Panc1 (cell line): ENCODE data around the gene ZNF407. TPM values are rescaled to one million over a fixed set of nuclear protein-coding genes. Genes with fewer than 3 reads are reported as not detected.

ENCODE experiments used
- ATAC-seq: fragments of 200-7000 bp; cut with Tn5 transposase; 2 replicates; pipeline ENCODE4 v1.9.1; 2020; ENCODE audit warnings: mild to moderate bottlenecking, moderate library complexity
- BruUV-seq: library from RNA; stranded (reverse); fragments of 400-500 nt; replicated peaks from 2 replicates; lab custom pipeline; 2021; lab: Mats Ljungman, UMichigan
- CTCF ChIA-PET: fragments of 300-600 bp; sonication (Branson Sonifier 250); formaldehyde crosslinking; loops from one replicate; lab custom pipeline; 2022; ENCODE audit warnings: antibody characterized with exemption; lab: Charles Lee
- POLR2A ChIA-PET: fragments of 300-600 bp; sonication (Branson Sonifier 250); formaldehyde crosslinking; loops from one replicate; lab custom pipeline; 2022; ENCODE audit warnings: antibody characterized with exemption; lab: Charles Lee
- DNase-seq: peaks from one replicate; pipeline ENCODE4 v3.0.0-alpha.2; 2010; ENCODE audit warnings: low read depth, low spot score
- H3K27ac ChIP-seq: 2 replicates; pipeline ENCODE4 v1.5.1; 2011; ENCODE audit warnings: mild to moderate bottlenecking, low read length, inconsistent platforms
- H3K27me3 ChIP-seq: fragments of 200-500 bp; sonication (Bioruptor generic); 2 replicates; pipeline ENCODE4 v1.6.0; 2014; ENCODE audit warnings: low read length, inconsistent platforms; ENCODE audit not compliant: control insufficient read depth, insufficient read depth
- H3K36me3 ChIP-seq: fragments of 200-500 bp; sonication (Bioruptor generic); 2 replicates; pipeline ENCODE4 v1.5.1; 2014; ENCODE audit warnings: inconsistent platforms, mild to moderate bottlenecking, low read length, moderate library complexity; ENCODE audit not compliant: control insufficient read depth, insufficient read depth
- H3K4me1 ChIP-seq: 2 replicates; pipeline ENCODE4 v1.5.1; 2011; ENCODE audit warnings: inconsistent platforms, mild to moderate bottlenecking, low read length, moderate library complexity; ENCODE audit not compliant: control insufficient read depth, insufficient read depth
- H3K4me3 ChIP-seq, 2 experiments: 2 replicates each; pipeline ENCODE4 v1.5.1; 2011 to 2012; ENCODE audit warnings: low read depth in 2 of 2, low read length in 2 of 2, mild to moderate bottlenecking in 2 of 2, inconsistent platforms in 1 of 2, moderate library complexity in 1 of 2
- H3K9me3 ChIP-seq: fragments of 200-500 bp; sonication (Bioruptor generic); 2 replicates; pipeline ENCODE4 v1.5.1; 2014; ENCODE audit warnings: low read depth, mild to moderate bottlenecking, inconsistent platforms, low read length, moderate library complexity; ENCODE audit not compliant: control insufficient read depth, insufficient read depth
- CTCF ChIP-seq: fragments of 450-650 bp; IDR thresholded peaks from 2 replicates; pipeline ENCODE4 v1.5.1; 2017; ENCODE audit warnings: mild to moderate bottlenecking
- POLR2AphosphoS5 ChIP-seq: IDR thresholded peaks from 2 replicates; pipeline ENCODE4 v1.6.1; 2012; ENCODE audit warnings: mild to moderate bottlenecking, low read depth, low read length, moderate library complexity
- SIN3A ChIP-seq: IDR thresholded peaks from 2 replicates; pipeline ENCODE4 v1.6.1; 2012; ENCODE audit warnings: low read depth, mild to moderate bottlenecking, low read length, moderate library complexity, borderline replicate concordance; ENCODE audit not compliant: insufficient read depth
- TCF7L2 ChIP-seq: IDR thresholded peaks from 2 replicates; pipeline ENCODE4 v1.6.1; 2011; ENCODE audit warnings: mild to moderate bottlenecking, low read depth, low read length, inconsistent platforms
- in situ Hi-C: cut with HindIII; loops from 2 replicates; pipeline ENCODE4 v1.10.0; 2016; ENCODE audit warnings: low sequenced_read_pairs, low pct_unique_long_range_greater_than_20kb
- intact Hi-C: fragments of 100-400 bp; cut with micrococcal nuclease; formaldehyde crosslinking; loops from one replicate; pipeline ENCODE4 v1.10.0; 2022; ENCODE audit not compliant: unreplicated experiment
- total RNA-seq: library from RNA; stranded (reverse); gene quantifications from one replicate; pipeline ENCODE4 v1.2.1, GENCODE V29; 2021; ENCODE audit not compliant: unreplicated experiment
- TF ChIP-seq, protein P1 (sequence below), 2 experiments: IDR thresholded peaks; 2 replicates each; pipeline ENCODE4 v1.6.1; 2011 to 2012; ENCODE audit warnings: low read depth in 2 of 2, control low read depth in 1 of 2, low read length in 1 of 2, mild to moderate bottlenecking in 1 of 2, moderate library complexity in 1 of 2; ENCODE audit not compliant: insufficient read depth in 1 of 2

Gene ZNF407
- total RNA-seq, 1 experiment from 2014 or later, result 16.8 TPM

GRCh38 chr18:74921057-74921820, 323.6 kb downstream of the ZNF407 start:
- Histone ChIP-seq H3K4me1 (no peaks in the 10 kb centered on the region), H3K4me3 (no peak overlapping the region), H3K27ac (no peak overlapping the region), H3K36me3 (no peaks in the 10 kb centered on the region), H3K9me3 (no peaks in the 10 kb centered on the region), H3K27me3 (no peaks in the 10 kb centered on the region)
- DNase-seq (no peak), ATAC-seq (no peak)
- ChIA-PET POLR2A (no interaction called here), CTCF (no interaction called here)
- no TSS peak for BruUV-seq
- TF ChIP-seq CTCF (no peak), POLR2AphosphoS5 (no peak), TCF7L2 (no peak), SIN3A (no peak)
- TF ChIP-seq, protein P1, sequence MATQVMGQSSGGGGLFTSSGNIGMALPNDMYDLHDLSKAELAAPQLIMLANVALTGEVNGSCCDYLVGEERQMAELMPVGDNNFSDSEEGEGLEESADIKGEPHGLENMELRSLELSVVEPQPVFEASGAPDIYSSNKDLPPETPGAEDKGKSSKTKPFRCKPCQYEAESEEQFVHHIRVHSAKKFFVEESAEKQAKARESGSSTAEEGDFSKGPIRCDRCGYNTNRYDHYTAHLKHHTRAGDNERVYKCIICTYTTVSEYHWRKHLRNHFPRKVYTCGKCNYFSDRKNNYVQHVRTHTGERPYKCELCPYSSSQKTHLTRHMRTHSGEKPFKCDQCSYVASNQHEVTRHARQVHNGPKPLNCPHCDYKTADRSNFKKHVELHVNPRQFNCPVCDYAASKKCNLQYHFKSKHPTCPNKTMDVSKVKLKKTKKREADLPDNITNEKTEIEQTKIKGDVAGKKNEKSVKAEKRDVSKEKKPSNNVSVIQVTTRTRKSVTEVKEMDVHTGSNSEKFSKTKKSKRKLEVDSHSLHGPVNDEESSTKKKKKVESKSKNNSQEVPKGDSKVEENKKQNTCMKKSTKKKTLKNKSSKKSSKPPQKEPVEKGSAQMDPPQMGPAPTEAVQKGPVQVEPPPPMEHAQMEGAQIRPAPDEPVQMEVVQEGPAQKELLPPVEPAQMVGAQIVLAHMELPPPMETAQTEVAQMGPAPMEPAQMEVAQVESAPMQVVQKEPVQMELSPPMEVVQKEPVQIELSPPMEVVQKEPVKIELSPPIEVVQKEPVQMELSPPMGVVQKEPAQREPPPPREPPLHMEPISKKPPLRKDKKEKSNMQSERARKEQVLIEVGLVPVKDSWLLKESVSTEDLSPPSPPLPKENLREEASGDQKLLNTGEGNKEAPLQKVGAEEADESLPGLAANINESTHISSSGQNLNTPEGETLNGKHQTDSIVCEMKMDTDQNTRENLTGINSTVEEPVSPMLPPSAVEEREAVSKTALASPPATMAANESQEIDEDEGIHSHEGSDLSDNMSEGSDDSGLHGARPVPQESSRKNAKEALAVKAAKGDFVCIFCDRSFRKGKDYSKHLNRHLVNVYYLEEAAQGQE (IDR thresholded peaks at IDR 0.05; ENCODE audit: insufficient read depth in 1 of 2, low read depth in 2 of 2, low read length in 1 of 2), result no peak
- in situ Hi-C loops (no loop called here), intact Hi-C loops (no loop called here)

DNA sequence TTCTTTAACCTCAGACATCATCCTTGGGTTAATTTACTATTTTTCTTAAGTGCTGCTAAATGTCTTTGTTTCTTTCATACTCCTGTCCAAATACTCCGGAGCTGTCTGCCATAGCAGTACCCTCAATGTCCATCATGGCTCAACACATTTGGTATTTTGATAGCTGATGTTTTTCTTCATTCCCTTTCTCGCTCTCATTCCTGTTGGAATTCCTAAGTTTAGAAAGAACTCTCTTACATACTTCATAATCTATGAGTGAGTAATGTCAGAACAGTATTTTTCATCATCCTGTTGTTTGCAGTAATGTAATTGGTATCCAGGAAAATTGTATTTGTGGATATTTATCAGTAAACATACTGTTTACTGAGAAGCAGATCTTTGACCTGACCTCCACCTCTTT, 328.4 kb downstream of the ZNF407 start:
- in situ Hi-C loops (no loop called here), intact Hi-C loops (no loop called here)
- TF ChIP-seq, protein P1 (IDR thresholded peaks at IDR 0.05; ENCODE audit: insufficient read depth in 1 of 2, low read depth in 2 of 2, low read length in 1 of 2), result no peak
- TF ChIP-seq CTCF (no peak), POLR2AphosphoS5 (no peak), TCF7L2 (no peak), SIN3A (no peak)
- CTCF ChIA-PET, result no interaction called here
- no peak for DNase-seq
- Histone ChIP-seq H3K27ac (no peak overlapping the region), H3K4me1 (no peaks in the 10 kb centered on the region), H3K27me3 (no peaks in the 10 kb centered on the region), H3K4me3 (no peak overlapping the region), H3K9me3 (no peaks in the 10 kb centered on the region), H3K36me3 (no peaks in the 10 kb centered on the region)
- POLR2A ChIA-PET, result no interaction called here
- no TSS peak for BruUV-seq
- no peak for ATAC-seq
